ENCODE results near the gene CASP3.

DNA sequence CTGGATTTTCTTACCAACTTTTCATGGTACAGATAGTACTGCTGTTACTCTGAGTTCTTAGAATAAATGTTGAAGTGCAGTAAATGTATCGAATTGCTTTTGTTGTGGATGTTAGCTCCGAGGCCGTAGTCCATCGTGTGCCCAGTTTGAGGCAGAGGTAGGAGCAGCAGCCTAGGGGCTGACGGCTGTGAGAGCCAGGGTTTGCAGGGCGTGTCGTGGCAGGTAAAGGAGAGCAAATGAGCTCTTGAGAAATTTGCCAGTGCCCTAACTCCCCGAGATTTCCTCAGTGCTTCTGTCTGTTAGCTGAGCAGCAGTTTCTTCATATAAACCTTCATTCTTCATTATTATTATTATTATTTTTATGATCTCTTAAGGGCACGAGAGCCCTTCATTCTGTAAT is 21.9 kb upstream of the CASP3 start:
- TF ChIP-seq POLR2AphosphoS5 (IDR thresholded peaks at IDR 0.05; ENCODE audit: low read depth, low read length): no peak
- no peak for TF ChIP-seq NFIC (IDR thresholded peaks at IDR 0.05; ENCODE audit: borderline replicate concordance)
- TF ChIP-seq, protein P1, sequence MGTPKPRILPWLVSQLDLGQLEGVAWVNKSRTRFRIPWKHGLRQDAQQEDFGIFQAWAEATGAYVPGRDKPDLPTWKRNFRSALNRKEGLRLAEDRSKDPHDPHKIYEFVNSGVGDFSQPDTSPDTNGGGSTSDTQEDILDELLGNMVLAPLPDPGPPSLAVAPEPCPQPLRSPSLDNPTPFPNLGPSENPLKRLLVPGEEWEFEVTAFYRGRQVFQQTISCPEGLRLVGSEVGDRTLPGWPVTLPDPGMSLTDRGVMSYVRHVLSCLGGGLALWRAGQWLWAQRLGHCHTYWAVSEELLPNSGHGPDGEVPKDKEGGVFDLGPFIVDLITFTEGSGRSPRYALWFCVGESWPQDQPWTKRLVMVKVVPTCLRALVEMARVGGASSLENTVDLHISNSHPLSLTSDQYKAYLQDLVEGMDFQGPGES (IDR thresholded peaks at IDR 0.05; ENCODE audit: low read depth, low read length): no peak
